Measurements from ENCODE around the gene TENM4.
A peak's percentile ranks its signal among the peaks of the same experiment; 100 is the strongest.

Gene TENM4

DNA sequence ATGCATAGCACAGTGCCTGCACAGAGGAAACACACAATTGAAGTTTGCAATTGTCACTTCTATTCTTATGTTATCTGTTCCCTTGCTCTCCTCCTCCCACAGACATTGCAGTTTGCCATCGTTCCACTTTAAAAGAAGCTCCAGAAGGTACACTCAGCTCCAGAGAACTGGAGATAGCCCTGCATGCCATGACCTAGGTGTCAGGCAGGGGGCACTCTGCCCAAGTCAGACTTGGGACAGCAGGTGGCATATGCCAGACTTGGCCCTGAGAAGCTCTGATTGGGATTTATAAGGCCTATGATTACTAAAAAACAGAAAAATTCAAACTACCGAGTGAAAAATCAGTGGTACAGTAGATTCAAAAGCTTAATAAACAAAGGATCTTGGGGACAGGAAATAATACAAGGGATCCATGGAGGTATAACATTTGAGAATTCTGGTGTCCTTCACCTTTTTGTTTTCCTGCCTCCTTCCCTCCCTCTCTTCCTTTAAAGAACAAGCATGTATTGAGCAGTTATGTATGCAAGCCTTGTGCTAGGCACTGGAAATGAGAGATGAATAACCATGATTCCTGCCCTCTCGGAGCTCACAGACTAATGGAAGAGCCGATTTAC, 40.0 kb downstream of the TENM4 start:
- peak; percentile 81 for TF ChIP-seq CTCF (IDR thresholded peaks at IDR 0.05; ENCODE audit: extremely low read depth, insufficient read depth, missing control alignments)
- DNase-seq (ENCODE audit: low spot score), result no peak
- in situ Hi-C loops (cut with MboI; ENCODE audit: low pct_unique_long_range_greater_than_20kb, low sequenced_read_pairs, unreplicated experiment), result no loop called here

DNA sequence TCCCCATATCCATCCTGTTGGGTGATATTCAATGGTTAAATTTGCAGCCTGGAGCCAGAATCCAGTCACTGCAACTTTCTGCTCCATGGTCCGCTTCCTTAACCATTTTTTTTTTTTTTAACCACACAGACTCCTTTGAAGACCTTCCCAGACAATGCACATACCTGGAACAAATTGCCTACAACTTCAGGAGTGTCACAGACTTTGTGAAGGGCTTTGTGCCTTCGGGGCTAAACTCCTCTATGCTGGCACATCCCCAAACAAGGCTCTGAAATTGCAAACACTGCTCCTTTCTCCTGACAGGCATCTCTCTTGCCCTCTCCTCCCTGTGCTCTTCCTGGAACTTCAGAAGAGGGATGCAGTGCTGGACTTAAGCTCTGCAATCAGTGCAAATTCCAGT, 40.6 kb downstream of the TENM4 start:
- DNase-seq (ENCODE audit: low spot score), result no peak
- no peak for TF ChIP-seq CTCF (IDR thresholded peaks at IDR 0.05; ENCODE audit: extremely low read depth, insufficient read depth, missing control alignments)
- in situ Hi-C loops (cut with MboI; ENCODE audit: low pct_unique_long_range_greater_than_20kb, low sequenced_read_pairs, unreplicated experiment), result no loop called here

DNA sequence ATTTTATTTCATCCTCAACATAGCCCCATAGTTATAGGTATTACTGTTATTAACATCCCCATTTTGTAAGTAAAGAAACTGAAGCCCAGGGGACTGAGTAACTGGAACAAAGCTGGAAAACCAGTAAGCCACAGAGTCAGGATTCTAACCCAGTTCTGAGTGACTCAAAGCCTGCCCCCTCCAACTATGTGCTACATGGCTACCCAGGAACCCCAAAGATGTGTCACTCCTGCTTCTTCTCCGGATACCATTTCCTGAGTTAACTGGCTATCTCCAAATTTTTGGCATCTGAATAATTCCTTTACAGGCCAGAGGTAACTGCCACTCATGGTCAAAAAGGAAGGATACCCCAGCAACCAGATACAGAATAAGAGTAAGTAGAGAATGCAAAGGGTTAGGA, 43.6 kb downstream of the TENM4 start:
- in situ Hi-C loops (cut with MboI; ENCODE audit: low pct_unique_long_range_greater_than_20kb, low sequenced_read_pairs, unreplicated experiment), result no loop called here
- no peak for TF ChIP-seq CTCF (IDR thresholded peaks at IDR 0.05; ENCODE audit: extremely low read depth, insufficient read depth, missing control alignments)
- DNase-seq (ENCODE audit: low spot score), result no peak

- in situ Hi-C loops (cut with MboI; ENCODE audit: low pct_unique_long_range_greater_than_20kb, low sequenced_read_pairs, unreplicated experiment), result no loop called here
- no peak for DNase-seq (ENCODE audit: low spot score)
- no peak for TF ChIP-seq CTCF (IDR thresholded peaks at IDR 0.05; ENCODE audit: extremely low read depth, insufficient read depth, missing control alignments)
Measured at GRCh38 chr11:79396674-79397073, 44.2 kb downstream of the TENM4 start.

- TF ChIP-seq CTCF (IDR thresholded peaks at IDR 0.05; ENCODE audit: extremely low read depth, insufficient read depth, missing control alignments), result no peak
- in situ Hi-C loops (cut with MboI; ENCODE audit: low pct_unique_long_range_greater_than_20kb, low sequenced_read_pairs, unreplicated experiment), result no loop called here
- no peak for DNase-seq (ENCODE audit: low spot score)
Measured at GRCh38 chr11:79396001-79396400, 44.8 kb downstream of the TENM4 start.

DNA sequence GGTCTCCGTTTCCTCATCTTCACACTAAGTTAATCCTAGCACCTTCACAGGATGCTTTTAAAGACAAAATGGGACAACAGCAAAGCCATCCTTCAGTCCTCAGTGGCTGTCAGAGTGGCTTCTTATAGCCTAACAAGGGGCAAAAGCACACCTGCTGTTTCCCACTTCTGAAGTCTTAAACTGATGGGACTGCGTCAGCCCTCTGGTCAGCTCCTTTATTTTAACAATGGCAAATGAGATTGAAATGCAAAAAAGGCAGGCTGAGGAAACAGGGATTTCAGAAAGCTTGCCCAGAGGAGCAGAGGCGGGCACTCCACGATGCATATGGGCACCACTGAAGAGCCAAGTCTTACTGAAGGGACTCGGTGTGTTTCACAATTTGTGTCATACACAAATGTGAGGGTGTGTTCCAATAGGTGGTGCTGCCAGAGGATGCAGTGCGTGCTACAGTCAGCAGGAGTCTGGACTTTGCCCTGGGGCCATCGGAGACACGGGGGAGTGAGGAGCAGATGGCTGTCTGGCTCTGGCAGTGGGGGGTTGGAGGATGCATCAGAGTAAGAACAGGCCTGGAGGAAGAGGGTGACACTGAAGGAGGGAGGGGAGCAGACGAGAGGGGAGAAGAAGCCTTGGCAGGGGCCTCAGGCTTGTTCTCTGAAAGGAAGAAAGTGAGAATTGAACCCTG, 47.3 kb downstream of the TENM4 start:
- no peak for DNase-seq (ENCODE audit: low spot score)
- in situ Hi-C loops (cut with MboI; ENCODE audit: low pct_unique_long_range_greater_than_20kb, low sequenced_read_pairs, unreplicated experiment), result no loop called here
- no peak for TF ChIP-seq CTCF (IDR thresholded peaks at IDR 0.05; ENCODE audit: extremely low read depth, insufficient read depth, missing control alignments)
